HG03432 (cell line): Measurements from ENCODE around the gene RIBC1.
"Not testable (repeated sequence)": the region's sequence is repeated elsewhere in the genome, so short reads cannot be mapped to it uniquely, and the experiment has no call there.

Experiments used
- ATAC-seq: cut with Tn5 transposase; IDR thresholded peaks from one replicate; pipeline ENCODE4 v1.9.1; 2021; ENCODE audit warnings: mild to moderate bottlenecking, moderate library complexity; ENCODE audit not compliant: unreplicated experiment

Gene RIBC1

DNA sequence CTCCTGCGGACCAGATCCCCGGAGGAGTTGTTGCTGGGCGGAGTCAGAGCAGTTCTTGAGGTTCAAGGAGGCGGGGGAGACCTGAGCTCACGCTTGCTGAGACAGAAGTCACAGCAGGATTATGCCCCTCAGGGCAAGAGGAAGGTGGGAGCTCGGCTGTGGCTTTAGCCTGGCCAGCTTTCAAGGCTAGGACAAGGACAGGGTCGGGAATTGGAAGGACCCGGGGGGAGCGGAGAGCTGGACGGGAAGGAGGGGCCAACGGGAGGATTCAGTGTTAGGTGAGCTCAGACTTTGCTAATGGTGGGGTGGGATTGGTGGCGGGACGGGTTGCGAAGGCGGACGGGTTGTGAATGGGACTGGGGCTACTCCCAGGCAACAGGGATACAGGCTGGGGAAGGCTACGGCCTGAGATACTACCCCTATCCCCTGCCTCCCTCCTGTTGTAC lies at the start of gene RIBC1:
RIBC1 (plus strand) TSS at position 13 of the 446 bp plus-strand sequence. CDS start 3,404 bp downstream, outside the sequence.
- ATAC-seq = no peak

DNA sequence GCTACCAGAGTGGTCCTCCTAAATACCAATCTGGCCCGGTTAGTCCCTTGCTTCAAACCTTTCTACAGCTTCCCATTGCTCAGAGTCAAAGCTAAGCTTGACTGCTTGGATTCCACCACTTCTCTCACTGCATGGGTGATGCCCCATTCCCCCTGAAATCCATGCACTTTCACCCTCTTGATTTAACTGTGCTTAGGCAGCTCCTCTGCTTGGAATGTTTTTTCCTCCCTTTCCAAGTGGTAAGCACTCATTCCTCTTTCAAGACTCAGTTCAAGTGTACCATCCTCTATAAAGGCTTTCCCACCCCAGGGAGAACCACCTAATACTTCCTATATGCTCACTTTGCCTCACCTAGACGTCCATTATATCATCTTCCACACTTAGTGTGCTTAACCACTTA lies 49.4 kb upstream of the RIBC1 start:
- no peak for ATAC-seq

DNA sequence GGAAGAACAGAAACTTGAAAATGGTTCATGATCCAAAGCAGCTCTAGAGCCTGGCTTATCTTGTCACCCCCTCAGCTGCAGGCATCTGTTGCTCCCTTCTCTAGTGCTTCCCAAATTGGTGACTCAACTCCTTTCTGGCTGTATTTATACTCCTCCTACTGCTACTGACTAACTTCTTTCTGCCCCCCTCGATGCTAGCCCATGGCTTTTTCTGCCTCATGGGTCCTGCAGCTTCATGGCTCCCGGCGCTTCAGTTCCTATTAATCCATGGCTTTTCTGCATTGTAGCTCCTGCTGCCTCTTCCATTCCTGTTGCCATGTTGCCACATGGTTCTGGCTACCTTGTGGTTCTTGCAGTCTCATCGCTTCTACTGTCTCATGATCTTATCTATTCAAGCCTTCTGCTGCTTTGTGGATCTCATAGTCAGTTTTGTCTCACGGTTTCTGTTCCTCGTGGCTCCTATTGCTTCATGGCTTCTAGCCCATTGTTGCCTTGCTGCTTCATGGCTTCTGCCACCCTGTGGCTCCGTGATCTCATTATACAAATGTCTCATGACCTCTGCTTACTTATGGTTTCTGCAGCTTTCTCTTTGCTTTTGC lies 48.4 kb upstream of the RIBC1 start:
- no peak for ATAC-seq

DNA sequence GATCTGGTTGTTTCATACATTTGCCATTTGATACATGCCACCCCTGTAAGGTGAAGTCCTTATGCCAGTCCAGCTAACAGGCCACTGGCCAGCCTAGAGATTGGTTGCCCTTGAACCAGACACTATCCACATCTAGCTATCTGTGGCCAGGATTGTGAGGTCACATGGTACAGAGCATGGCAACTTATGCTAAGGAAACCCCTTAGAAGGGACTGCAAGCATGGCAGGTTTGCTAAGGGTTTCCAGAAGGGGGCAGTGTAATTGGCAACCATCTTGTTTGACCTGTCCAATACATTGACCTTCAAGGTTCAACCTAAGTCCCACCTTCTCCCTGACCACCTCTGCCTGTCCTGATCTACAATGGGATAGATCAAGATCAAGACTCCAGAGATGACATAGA lies 47.8 kb upstream of the RIBC1 start:
- ATAC-seq = no peak

DNA sequence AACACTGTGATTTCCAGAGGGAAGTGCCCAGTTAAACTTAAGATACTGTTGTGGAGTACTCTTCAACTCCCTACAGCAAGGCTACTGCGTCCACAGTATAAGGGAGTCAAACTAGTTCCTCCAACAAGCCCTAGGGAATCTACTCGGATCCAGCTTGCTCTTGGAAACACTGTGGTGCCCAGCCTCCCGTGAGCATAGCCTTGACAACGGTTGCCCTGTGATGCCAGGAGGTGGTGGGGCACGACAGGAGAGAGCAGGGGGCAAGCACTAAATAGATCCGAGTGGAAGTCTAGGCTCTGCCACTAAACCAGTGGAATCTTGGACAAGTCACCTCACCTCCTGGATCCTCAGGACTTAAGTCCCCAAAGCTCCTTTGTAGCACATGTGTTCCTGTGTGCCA lies 45.8 kb upstream of the RIBC1 start:
- no peak for ATAC-seq

DNA sequence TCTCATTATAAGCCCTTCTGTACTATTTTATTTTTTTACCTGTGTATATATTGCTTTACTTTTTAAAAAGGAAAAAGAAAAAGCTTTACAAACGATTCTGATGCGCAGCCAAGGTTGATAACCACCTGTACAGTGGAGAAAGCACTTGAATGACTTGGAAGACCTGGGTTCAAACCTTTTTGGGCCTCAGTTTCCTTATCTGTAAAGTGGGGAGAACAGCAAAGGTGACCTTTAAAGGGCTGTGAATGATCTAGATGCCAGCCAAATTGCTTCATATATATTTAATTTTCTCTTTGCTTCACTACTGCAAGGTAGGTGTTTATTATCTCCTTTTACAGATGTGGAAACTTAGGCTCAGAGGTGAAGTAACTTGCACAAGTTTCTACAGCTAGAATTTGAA lies 45.2 kb upstream of the RIBC1 start:
- no peak for ATAC-seq

DNA sequence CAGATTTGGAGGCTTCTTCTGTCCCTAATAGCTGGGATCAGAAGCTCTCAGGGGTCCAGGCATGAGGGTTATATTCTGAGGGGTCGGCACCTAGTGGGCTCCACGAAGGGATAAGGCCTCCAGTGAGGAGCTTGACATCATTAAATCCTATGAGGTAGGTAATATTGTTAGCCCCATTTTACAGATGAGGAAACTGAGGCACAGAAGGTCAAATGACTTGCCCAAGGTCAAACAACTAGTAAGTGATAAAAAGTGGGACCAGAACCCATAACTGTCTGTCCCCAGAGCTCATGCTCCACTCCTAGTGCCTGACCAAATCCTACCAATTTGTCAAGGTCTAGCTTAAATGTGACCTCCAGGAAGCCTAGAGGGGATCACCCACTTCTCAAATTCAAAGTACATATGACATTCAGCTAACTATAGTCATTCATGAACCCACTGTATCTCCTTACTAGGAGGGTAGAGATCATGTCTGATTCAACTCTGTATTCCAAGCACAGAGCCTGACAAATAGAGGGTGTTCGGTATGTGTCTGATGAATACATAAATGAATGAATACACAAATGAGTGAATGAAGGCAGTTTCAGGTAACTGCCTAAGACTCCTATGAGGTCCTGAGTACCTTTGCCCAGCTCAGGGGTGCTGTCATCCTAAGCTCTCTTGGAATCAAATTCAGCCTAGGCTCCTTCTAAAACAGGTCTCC lies 43.5 kb upstream of the RIBC1 start:
- ATAC-seq = no peak

DNA sequence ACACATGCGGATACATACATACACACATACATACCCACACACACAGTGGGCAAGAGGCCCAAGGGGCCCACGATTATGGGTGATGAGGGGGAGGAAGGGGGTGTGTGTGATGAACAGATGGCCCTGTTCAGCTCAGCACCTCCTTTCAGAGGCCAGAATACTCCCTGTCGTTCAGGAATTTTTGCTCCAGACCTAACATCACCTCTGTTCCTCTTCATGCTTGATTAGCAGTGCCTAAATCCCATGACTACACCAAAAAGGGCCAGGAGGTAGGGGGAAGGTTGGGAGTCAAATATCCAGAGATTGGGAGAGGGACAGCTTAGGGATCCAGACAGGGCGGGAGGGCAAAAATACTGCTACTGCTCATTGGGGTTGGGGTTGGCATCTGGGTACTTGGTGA lies 42.9 kb upstream of the RIBC1 start:
- ATAC-seq = no peak

DNA sequence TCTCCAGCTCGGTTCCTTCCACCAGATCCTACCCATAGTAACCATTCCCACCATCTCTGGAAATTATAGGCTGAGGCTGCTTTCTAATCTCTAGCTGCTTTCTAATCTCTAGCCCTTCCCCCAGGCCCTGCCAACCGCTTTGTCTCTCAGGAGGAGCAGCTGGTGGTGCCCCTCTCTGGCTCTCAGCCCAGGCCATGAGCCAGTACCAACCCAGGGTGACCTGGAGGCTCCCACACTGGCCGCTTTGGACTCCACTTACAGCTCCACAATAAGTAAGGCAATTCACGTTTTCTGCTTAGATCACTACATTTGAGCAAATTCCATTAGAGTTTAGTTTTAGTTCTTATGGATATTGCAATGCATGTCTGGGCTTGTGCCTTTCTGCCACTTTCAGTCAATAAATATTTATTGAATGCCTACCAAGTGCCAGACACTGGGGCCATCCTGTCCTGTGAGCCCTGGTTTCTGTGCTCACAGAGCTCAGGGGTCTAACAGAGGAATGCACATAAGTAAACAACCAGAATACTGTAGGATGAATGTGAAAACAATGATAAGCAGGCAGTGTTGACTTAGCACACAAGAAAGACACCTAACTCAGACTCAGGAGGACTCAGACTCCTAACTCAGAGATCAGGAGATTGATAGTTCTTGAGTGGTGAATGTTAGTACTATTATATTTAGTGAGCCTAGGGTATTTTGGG lies 39.1 kb upstream of the RIBC1 start:
- ATAC-seq = no peak

DNA sequence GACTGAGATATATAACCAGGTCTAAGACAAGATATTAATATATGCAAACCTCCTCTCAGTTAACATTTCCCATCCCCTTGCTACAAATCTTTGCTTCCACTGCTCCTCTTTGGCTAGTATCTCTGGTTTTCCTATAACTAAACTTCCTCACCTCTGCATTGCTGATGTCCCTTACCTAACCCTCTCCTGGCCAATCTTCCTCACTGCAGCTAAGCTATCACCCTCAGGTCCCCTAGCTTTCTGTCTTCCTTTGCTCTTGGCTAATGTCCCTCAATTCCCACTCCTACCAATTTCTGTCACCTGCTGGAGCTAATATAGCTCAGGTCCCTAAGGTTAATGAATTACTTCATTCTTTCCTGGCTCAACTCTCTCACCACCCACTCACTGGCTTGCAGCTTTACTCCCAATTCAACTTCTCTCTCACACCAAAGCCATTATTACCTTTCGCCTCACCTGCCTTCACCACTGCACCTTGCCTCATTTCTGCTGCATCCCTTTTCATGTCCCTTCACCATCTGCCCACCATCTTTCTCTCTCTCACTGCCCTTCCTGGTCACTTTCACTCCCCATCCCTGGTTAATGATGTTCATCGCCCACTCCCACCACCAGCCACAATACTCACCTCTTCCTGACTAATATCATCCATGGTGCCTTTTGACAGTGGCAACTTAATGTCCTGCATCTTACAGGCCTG lies 26.9 kb upstream of the RIBC1 start:
- ATAC-seq = no peak

DNA sequence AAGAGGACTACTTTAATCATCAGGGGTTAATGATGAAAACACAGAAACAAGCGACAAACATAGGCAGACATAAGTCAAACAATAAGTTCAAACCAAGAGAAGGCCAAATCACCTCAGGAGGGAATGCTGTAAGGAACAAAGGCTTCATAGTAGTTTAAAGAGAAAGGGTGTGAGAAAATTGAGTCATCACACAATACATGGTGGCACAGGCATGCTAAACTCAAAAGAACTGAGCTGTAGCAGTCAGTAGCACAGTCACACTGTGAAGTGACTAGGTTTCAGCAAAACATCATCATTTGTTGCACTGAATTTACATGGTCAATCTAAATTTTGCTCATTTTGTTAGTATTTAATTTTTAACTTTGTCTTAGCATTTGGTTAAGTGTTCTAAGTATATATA lies 24.5 kb upstream of the RIBC1 start:
- no peak for ATAC-seq

DNA sequence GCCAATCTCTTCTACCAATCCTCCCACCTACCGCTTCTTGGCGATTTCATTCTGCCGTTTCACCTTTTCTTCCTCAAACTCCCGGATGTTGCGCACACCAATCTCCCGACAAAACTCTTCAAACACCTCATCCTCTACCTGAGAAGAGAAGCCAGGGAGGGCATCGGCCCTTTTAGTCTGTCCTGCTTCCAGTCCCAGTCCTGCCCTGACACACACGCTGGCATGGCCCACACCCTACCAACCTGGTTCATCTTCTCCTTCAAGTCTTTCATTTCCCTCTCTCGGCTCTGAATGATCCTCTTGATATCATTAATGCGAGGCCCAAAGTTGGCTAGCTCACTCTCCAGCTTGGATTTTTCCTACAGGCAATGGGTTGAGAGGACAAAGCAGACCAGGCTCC lies 19.1 kb upstream of the RIBC1 start:
- ATAC-seq = no peak

DNA sequence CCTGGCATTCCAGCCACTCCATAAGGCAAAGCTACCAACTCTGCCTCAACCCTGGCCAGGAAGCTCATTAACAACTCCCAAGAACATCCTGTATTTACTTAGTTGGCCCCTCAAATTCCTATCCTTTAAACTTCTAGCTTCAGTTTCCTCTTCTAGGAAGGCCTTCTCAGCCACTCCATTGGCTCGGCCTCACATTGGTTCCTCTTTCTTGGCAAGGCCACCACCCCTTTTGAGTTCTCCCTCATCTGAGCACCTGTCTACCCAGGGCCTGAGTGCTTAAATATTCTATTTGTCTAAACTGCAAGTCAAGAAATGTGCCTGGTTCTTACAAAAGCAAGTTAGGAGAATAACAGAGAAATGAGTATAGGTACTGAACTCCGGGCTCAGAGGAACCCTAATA lies 10.2 kb upstream of the RIBC1 start:
- no peak for ATAC-seq

DNA sequence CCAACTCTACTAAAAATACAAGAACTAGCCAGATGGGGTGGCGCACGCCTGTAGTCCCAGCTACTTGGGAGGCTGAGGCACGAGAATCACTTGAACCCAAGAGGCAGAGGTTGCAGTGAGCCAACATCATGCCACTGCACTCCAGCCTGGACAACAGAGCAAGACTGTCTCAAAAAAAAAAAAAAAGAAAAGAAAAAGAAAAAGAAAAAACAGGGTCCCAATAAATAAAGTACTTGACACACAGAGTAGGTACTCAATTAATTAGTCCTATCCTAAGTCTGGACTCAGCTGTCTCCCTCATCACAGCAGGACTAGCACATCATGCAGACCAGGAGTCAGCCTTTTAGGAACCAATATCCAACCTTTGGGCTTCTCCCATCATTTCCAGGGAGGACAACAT lies 2.3 kb upstream of the RIBC1 start:
- not testable (repeated sequence) for ATAC-seq

DNA sequence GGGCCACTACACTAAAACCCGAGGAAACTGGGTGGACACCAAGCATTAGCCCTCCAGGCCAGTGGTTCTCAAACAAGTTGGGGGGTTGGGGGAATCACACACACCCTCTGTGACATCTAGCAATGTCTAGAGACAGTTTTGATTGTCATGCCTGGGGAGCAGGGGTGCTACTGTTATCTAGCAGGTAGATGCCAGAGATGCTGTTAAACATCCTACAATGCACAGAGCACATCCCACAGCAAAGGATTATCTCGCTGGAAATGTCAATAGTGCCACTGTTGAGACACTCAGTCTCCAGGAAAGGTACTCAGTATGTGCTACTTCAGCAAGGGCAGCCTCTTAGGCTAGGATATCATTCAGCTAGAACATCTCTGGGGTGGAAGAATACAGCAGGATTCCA lies 1.5 kb upstream of the RIBC1 start:
- ATAC-seq = no peak

DNA sequence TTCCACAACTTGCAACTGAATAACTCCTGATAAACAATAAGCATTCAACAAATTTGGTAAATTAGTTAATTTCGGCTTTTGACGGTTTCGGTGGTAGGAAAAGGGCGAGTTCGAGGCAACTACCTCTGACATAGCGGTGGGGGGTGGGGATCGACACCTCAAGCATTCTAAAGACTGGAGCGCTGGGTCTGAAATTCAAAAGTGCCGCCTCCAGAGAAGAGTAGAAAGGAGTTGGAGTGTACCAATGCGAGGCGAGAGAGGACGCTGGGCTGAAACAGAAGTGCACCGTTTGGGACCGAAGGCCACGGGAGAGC lies 944 bp upstream of the RIBC1 start:
- ATAC-seq = peak; percentile 8

DNA sequence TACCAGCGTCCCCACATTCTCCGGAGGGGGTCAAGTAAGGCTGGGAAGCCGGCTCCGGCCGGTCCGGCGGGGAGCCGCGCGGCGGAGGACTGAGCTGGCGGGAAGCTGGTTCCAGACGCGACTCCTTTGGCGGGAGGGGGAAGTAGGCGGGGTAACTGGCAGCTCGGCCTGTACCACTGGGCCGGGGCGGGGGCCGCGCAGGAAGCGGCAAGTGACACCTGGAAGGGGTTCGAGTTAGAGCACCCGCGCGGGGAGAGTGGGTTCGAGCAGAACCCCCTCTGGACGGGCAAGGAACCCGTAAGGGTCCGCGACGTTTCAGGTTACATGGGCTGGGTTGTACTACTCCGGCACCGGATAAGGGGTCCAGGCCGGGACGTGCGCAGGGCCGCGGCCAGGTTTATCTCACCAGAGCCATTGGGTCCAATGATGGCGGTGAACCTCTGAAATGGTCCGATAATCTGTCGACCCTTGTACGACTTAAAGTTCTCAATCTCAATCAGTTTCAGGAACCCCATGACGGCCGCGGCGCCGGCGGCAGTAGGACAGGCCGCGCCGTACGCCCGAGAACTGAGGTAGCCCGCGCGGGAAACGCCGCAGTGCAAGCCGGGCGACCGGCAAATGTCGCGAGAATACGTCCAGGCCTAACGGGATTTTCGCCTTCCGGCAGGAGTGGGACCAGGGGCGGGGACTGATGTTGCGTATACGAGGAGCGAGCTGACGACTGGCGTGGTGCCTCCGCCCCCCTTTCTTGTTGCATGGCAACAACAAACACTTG lies 400 bp upstream of the RIBC1 start, which contains the start of gene SMC1A:
SMC1A (minus strand) TSS at position 569 of the 775 bp plus-strand sequence; CDS start at position 515, 54 bp downstream.
- peak; percentile 94 for ATAC-seq

DNA sequence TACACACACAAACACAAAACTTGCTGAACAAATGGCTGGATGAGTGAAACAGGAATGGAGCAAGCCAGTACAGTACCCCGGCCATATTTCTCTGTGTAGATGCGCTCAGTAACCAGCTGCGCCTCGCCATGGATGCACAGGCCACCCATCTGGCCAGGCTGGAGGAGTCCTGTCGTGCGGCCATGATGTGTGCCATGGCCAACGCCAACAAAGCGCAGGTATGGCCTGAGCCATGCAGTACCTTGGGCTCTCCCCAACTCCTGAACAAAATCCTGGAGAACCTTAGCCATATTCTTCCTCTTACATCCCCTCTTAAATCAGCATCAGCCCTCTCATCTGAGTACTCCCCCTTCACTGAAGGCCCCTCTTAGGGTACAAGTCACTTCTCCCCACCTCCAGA lies 7.1 kb downstream of the RIBC1 start:
- ATAC-seq = no peak

DNA sequence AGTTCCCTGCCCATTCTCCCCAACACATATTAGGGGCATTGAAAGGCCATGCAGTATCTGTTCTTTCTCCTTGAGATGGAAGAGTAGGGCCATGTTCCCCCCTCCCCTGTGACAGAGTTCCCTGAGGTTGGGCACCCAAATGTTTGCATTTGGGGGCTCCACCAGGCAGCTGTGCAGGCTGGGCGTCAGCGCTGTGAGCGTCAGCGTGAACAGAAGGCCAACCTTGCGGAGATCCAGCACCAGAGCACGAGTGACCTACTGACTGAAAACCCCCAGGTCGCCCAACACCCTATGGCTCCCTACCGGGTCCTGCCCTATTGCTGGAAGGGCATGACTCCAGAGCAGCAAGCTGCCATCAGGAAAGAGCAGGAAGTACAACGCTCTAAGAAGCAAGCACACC lies 7.6 kb downstream of the RIBC1 start:
- no peak for ATAC-seq

DNA sequence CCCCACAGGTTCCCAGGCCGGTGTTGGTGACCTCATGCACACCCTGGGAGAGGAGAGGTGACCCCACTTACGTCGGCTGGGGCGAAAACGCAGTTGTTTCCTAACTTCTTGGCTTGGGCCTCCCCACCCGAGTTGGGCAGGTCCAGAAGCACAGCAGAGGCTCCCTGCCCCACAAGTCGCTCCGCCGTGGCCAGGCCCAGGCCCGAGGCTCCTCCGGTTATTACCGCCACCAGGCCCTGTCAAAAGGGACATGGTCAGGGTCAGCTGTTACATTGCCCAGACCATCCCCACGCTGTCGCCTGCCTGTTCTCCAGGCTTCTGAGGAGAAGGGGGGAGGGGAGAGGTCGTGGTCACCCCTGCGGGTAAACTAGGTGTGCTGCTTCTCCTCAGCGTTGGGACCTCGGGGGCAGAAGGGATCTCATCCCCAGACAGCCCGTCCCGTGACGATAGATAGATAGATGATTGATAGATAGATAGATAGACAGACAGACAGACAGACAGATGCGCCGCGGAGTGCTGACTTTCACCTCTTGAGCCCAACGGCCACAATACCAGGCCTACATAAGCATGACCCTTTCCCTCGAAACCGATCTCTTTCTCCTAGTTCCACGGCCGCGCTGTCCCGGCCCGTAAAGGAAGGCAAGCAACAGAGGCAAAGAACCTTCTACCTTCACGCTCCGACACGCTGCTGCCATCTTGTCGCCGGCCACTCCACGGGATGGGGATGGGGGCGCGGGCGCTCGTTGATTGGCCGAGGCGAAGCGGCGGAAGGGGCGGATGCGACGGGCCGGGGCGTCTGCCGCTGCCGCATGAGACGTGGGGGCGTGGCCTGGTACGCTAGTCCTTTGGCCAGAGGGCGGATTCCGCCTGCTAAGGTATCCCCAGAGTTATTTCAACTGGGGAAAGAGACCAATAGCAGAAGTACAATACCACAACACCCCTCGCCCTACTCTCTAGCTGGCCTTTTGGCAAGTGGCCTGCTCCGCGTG lies 11.3 kb downstream of the RIBC1 start, which contains the start of gene HSD17B10:
HSD17B10 (minus strand) TSS at position 720 of the 989 bp plus-strand sequence; CDS start at position 695, 25 bp downstream.
- ATAC-seq = peak; percentile 99
